NOMO-1 (cell line): ENCODE measurements around the gene TWIST2.

Experiments
- DNase-seq, 2 experiments: peaks; one replicate each; lab custom pipeline; 2025; ENCODE audit not compliant: unreplicated experiment in 2 of 2; lab: John Stamatoyannopoulos, UW

TWIST2 gene

GRCh38 chr2:238949710-238950345 lies 101.9 kb downstream of the TWIST2 start:
- DNase-seq: no peak

DNA sequence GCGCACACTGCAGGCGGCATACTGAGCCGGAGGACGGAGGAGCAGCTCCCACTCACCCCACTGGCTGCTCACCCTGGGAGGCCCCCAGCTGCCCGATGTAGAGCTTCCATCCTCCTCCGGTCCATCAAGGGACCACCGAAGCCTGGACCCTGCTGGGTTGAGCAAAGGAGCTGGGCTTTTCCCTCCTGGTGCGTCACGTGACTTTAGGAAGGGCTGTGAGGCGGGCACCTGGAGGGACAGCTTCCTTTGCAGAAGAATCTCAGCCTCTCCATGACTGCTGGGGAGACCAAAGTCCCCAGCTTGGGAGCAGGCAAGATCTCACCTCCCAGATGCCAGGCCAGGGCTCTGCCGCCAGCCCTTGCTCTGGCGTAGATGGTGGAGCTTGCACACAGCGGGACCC lies 102.7 kb downstream of the TWIST2 start:
- DNase-seq: no peak

GRCh38 chr2:238952261-238952919 lies 104.5 kb downstream of the TWIST2 start:
- DNase-seq: no peak

DNA sequence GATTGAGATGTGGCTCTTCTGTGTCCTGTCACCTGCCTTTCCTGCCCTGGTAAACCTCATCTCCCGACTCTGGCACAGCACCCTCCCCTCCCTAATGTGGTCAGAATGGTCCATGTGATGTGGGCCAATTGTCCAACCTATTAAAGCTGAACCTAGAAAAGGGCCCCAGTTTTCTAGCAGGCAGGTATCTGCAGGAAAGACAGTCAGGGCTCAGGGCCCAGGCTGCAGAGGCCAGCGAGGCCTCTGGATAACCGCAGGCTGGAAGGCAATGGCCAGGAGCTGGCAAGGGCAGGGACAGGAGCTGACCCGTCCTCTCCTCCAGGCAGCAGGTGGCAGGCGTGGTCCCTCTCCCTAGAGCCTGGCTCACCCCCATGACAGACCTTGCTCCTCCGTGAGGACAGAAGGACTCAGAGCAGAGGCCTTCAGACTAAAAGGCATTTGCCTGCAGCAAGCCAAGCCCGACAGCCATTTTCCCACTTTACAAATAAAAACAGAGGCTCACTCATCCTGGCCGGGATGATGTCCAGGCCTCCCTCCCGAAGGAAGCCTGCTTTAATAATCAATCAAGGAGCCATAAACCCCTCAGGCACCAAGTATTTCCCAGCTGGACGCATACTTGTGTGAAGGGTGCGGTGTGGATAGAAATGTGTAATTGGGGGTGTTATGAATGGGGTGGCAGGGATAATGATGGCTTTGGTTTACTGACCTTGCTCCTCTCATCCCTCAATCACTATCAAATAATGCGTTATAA lies 107.1 kb downstream of the TWIST2 start:
- DNase-seq: no peak

DNA sequence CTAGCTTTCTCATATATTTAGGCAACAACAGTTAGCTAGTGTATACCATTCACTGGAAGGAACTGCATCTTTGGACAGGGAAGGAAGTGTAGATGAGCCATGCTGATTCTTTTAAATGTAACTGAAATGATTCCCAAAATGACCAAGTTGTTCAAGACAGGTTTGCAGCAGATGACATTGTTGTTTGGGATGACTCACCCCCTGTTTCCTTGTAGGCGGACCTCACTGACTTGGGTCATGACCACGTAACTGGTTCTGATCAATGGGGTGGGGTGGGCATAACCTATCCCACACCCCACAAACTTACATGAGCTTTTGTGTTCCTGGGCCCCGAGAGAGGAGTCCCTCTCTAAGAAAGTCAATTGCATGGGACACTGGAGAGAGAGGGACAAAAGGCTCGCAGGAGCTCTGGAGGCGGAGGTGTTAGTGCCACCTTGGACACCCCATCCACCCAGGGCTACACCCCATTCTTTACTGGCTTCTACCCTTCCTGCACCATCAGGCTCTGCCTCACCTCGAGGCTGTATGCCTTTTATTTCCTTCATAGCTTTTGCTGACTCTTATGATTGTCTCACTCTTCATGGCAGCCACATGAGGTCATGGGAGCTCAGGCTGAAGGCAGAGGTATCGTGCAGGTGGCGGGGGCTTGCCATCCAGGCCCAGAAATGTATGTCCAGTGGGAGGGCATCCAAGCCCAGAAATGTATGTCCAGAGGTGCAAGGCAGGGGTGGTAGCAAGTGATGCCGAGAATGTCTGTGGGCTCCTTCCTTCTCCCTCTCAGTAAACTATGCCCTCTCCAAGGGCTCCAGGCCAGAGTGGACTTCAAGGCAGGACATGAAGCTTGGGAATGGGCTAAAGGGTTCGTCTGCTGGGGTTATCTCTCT lies 108.0 kb downstream of the TWIST2 start:
- no peak for DNase-seq

DNA sequence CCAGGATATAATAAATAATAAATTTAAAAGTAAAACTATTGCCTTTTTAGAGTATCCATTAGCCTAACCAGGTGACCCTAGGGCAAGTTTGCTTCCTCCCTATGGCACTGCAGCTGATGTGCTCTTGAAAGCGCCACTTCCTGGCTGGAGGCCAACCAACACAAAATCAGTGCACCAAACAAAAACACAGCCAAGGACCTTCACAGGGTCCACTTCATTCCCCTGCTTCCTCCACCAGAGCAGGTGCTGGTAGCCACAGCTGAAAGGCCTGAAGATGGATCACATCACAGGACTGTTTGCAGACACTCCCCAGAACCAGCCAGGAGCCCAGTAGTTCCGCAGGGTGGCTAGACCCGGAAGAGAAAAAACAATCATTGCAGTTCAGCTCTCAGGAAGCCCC lies 108.8 kb downstream of the TWIST2 start:
- DNase-seq: no peak
